Smooth muscle cell (in vitro differentiated cells): Measurements from ENCODE around the gene S100Z. TPM values are rescaled to one million over a fixed set of nuclear protein-coding genes. Genes with fewer than 3 reads are reported as not detected.

ENCODE experiments used
- DNase-seq: peaks from one replicate; lab custom pipeline; 2025; ENCODE audit not compliant: unreplicated experiment; lab: John Stamatoyannopoulos, UW
- H2AFZ ChIP-seq: fragments of 200-600 bp; sonication (generic); 2 replicates; pipeline ENCODE4 v1.6.0; 2016; ENCODE audit warnings: antibody characterized with exemption, low read depth, mild to moderate bottlenecking
- H3F3A ChIP-seq: fragments of 200-600 bp; sonication (generic); 2 replicates; pipeline ENCODE4 v1.6.0; 2017; ENCODE audit warnings: antibody characterized with exemption, low read depth
- H3K27ac ChIP-seq: fragments of 200-600 bp; sonication (generic); 2 replicates; pipeline ENCODE4 v1.5.1; 2016; ENCODE audit warnings: low read depth, mild to moderate bottlenecking
- H3K27me3 ChIP-seq: fragments of 200-600 bp; sonication (generic); 2 replicates; pipeline ENCODE4 v1.6.1; 2016; ENCODE audit warnings: low read depth, mild to moderate bottlenecking
- H3K36me3 ChIP-seq: fragments of 200-600 bp; sonication (generic); 2 replicates; pipeline ENCODE4 v1.5.1; 2016; ENCODE audit warnings: low read depth
- H3K4me1 ChIP-seq: fragments of 200-600 bp; sonication (generic); 2 replicates; pipeline ENCODE4 v1.5.1; 2016; ENCODE audit warnings: low read depth
- H3K4me2 ChIP-seq: fragments of 200-600 bp; sonication (generic); 2 replicates; pipeline ENCODE4 v1.6.0; 2016; ENCODE audit warnings: mild to moderate bottlenecking
- H3K4me3 ChIP-seq: fragments of 200-600 bp; sonication (generic); 2 replicates; pipeline ENCODE4 v1.5.1; 2016; ENCODE audit warnings: mild to moderate bottlenecking
- H3K79me2 ChIP-seq: fragments of 200-600 bp; sonication (generic); 2 replicates; pipeline ENCODE4 v1.6.0; 2016; ENCODE audit warnings: low read depth, mild to moderate bottlenecking
- H3K9ac ChIP-seq: fragments of 200-600 bp; sonication (generic); 2 replicates; pipeline ENCODE4 v1.6.0; 2016; ENCODE audit warnings: low read depth
- H3K9me3 ChIP-seq: fragments of 200-600 bp; sonication (generic); replicated peaks from 2 replicates; pipeline ENCODE4 v1.5.1; 2016; ENCODE audit warnings: low read depth
- H4K20me1 ChIP-seq: fragments of 200-600 bp; sonication (generic); 2 replicates; pipeline ENCODE4 v1.6.0; 2016; ENCODE audit warnings: low read depth
- WGBS: methylation state at CpG from one replicate; pipeline ENCODE4 v1.1.7; 2016; ENCODE audit warnings: low lambda C conversion rate; 5-methylcytosine and 5-hydroxymethylcytosine counted together
- polyA plus RNA-seq: library from polyadenylated mRNA; unstranded; fragments of >200 nt; fragmentation: Nextera tagmentation; extraction: Ambion mirVana; gene quantifications from 2 replicates; pipeline ENCODE4 v1.2.1, GENCODE V29; 2016
- total RNA-seq: library from RNA; depleted of rRNA; stranded (reverse); fragments of >200 nt; gene quantifications from 2 replicates; pipeline ENCODE4 v1.2.3, GENCODE V29; 2014
- TF ChIP-seq, protein P1 (sequence below): fragments of 200-600 bp; sonication (generic); IDR thresholded peaks from 2 replicates; pipeline ENCODE4 v1.5.1; 2017; ENCODE audit warnings: borderline replicate concordance, mild to moderate bottlenecking, antibody characterized with exemption; ENCODE audit not compliant: insufficient read depth, poor library complexity, severe bottlenecking

Gene S100Z
- total and polyA plus RNA-seq, 2 experiments from 2014 or later: 0.34 TPM; not detected in 1

DNA sequence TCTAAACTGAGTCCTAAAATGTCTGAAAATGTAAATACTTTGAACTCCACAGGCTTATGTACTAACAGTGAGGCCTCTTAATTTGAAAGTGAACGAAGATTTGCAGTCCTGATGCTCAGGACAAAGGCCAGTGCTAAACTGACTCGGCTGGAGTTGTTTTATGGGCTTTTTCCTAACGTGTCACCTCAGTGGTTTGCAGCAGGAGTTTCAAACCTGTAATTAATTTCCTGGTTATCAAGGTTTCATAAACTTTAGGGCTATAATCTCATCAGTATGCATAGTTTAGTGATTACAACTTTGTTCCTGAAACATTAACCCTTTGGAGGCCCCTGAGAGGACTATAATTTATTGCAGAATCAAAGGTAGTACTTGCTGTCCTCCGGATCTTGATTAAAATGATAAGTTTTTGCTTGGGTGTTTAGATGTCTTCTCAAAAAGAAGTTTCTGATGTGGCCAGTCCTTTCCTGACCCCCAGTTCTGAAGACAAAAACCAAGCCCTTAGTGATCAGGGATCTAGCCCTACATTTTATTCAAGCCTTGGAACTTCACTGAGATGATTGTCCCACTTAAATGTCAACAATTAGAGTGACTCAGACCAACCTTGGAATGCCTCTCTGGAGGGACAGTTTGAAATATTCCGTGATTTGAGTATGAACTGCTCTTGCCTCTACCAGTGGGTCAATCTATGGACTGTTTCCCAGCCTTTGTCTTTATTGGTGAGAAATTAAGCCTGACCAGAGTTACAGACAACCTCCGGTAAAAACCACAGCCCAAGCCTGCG, 11.1 kb upstream of the S100Z start:
- no peaks in the 10 kb centered on the region for H4K20me1 ChIP-seq
- H2AFZ ChIP-seq: no peak overlapping the region
- H3K4me3 ChIP-seq: no peak overlapping the region
- WGBS: 27% methylated on average over 7 of the region's 7 CpGs
- peaks cover 11% of the 10 kb centered on the region for H3K79me2 ChIP-seq
- peaks cover 9% of the 10 kb centered on the region for H3F3A ChIP-seq
- peaks cover 10% of the 10 kb centered on the region for H3K4me1 ChIP-seq
- TF ChIP-seq, protein P1, sequence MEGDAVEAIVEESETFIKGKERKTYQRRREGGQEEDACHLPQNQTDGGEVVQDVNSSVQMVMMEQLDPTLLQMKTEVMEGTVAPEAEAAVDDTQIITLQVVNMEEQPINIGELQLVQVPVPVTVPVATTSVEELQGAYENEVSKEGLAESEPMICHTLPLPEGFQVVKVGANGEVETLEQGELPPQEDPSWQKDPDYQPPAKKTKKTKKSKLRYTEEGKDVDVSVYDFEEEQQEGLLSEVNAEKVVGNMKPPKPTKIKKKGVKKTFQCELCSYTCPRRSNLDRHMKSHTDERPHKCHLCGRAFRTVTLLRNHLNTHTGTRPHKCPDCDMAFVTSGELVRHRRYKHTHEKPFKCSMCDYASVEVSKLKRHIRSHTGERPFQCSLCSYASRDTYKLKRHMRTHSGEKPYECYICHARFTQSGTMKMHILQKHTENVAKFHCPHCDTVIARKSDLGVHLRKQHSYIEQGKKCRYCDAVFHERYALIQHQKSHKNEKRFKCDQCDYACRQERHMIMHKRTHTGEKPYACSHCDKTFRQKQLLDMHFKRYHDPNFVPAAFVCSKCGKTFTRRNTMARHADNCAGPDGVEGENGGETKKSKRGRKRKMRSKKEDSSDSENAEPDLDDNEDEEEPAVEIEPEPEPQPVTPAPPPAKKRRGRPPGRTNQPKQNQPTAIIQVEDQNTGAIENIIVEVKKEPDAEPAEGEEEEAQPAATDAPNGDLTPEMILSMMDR: no peak
- no peak overlapping the region for H3K9ac ChIP-seq
- H3K9me3 ChIP-seq: no peaks in the 10 kb centered on the region
- peak overlapping the region; percentile 12 for H3K4me2 ChIP-seq
- H3K36me3 ChIP-seq: peaks cover 3% of the 10 kb centered on the region
- no peak for DNase-seq
- peak overlapping the region; percentile 57 for H3K27ac ChIP-seq
- H3K27me3 ChIP-seq: no peaks in the 10 kb centered on the region

DNA sequence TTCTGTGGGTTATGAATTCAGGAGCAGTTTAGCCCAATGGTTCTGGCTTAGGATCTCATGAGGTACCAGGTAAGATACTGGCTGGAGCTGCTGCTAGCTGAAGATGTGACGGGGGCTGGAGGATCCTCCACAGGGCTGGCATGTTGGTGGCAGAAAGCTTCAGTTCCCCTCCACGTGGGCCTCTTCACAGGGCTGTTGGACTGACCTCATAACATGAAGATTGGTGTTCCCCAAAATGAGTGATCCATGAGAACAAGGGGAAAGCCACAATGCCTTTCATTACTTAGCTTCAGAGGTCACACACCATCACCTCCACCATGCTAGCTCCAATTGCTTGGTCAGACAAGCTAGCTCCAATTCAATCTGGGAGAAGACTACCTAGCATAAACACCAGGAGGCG, 8.5 kb upstream of the S100Z start:
- no peak overlapping the region for H3K27ac ChIP-seq
- no peaks in the 10 kb centered on the region for H3K36me3 ChIP-seq
- no peaks in the 10 kb centered on the region for H3K27me3 ChIP-seq
- WGBS: 93% methylated on average over 3 of the region's 3 CpGs
- H2AFZ ChIP-seq: no peak overlapping the region
- no peaks in the 10 kb centered on the region for H3K9me3 ChIP-seq
- H3K4me3 ChIP-seq: no peak overlapping the region
- H3F3A ChIP-seq: peaks cover 9% of the 10 kb centered on the region
- TF ChIP-seq, protein P1: no peak
- no peaks in the 10 kb centered on the region for H3K79me2 ChIP-seq
- no peak for DNase-seq
- H4K20me1 ChIP-seq: no peaks in the 10 kb centered on the region
- peaks cover 10% of the 10 kb centered on the region for H3K4me1 ChIP-seq
- H3K9ac ChIP-seq: no peak overlapping the region
- H3K4me2 ChIP-seq: no peak overlapping the region

DNA sequence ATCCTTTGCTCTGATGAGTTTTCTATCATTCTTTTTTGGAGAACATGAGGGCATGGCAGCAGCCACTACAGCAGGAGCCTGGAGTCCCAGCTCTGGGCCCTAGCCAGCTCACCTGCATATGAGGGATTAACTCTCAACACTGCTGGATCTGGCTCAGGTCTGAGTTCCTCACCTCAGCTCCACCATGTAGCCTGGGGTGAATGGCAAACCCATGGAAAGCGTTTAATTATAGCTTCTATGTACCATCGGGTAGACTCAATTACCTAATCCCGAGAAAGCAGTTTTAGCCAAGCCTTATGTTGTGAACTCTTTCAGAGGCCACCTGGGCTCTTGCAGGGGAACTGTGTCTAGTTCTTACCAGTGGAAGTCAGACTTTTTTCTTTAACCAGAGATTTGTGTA, 3.9 kb upstream of the S100Z start:
- H3K4me3 ChIP-seq: no peak overlapping the region
- no peak for DNase-seq
- no peaks in the 10 kb centered on the region for H3K9me3 ChIP-seq
- H3K27me3 ChIP-seq: no peaks in the 10 kb centered on the region
- H3K4me1 ChIP-seq: no peaks in the 10 kb centered on the region
- TF ChIP-seq, protein P1: no peak
- H3K79me2 ChIP-seq: no peaks in the 10 kb centered on the region
- H4K20me1 ChIP-seq: no peaks in the 10 kb centered on the region
- no peak overlapping the region for H3K4me2 ChIP-seq
- H3K36me3 ChIP-seq: no peaks in the 10 kb centered on the region
- no peaks in the 10 kb centered on the region for H3F3A ChIP-seq
- no peak overlapping the region for H2AFZ ChIP-seq
- no peak overlapping the region for H3K9ac ChIP-seq
- WGBS: 93% methylated on average over 3 of the region's 3 CpGs
- no peak overlapping the region for H3K27ac ChIP-seq

DNA sequence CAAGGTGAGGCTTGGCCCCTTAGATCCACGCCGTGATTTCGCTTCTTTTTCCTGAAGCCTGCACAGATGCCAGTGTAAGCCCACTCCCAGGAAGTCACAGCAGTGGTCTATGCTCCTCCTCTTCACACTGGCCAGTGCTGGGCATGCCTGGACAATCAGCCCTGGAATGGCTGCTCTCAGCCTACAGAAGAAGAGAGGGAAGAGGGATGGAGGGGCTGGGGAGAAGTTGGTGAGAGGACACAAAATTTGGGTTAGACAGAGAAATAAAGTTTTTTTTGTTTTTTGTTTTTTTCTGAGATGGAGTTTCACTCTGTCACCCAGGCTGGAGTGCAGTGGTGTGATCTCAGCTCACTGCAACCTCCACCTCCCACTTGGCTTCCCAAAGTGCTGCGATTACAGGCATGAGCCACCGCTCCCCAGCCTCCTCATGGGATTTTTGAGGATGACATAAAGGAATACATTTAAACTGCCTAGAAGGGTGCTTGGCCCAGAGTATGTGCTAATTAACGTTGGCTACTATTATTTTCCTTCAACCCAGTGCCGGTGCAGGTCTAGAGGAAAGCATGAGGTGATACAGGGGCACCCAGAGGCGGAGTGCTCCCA, 830 bp downstream of the S100Z start:
- TF ChIP-seq, protein P1: no peak
- Histone ChIP-seq H3K9me3 (no peaks in the 10 kb centered on the region), H3K9ac (no peak overlapping the region), H3K4me3 (no peak overlapping the region), H3K4me1 (no peaks in the 10 kb centered on the region), H3K36me3 (no peaks in the 10 kb centered on the region), H3K27ac (no peak overlapping the region), H2AFZ (peak overlapping the region; percentile 39), H3K79me2 (no peaks in the 10 kb centered on the region), H3F3A (peaks cover 6% of the 10 kb centered on the region), H4K20me1 (no peaks in the 10 kb centered on the region), H3K4me2 (no peak overlapping the region), H3K27me3 (no peaks in the 10 kb centered on the region)
- WGBS: 80% methylated on average over 8 of the region's 8 CpGs
- no peak for DNase-seq
